Right lobe of liver (tissue), 6 donors: Measurements from ENCODE around the gene DSCAML1. TPM values are rescaled to one million over a fixed set of nuclear protein-coding genes. Genes with fewer than 3 reads are reported as not detected.

Experiments
- ATAC-seq, 4 donors: fragments of 200-7000 bp; cut with Tn5 transposase; one replicate each; pipeline ENCODE4 v1.9.1; 2020; ENCODE audit warnings: mild to moderate bottlenecking in 4 of 4, moderate library complexity in 4 of 4
- DNase-seq, 3 donors: peaks; one replicate each; pipeline ENCODE4 v3.0.0-alpha.2; 2020
- H3K27ac ChIP-seq, 3 donors: fragments of 200-600 bp; one replicate each; pipeline ENCODE4 v1.8.0; 2022
- H3K27me3 ChIP-seq, 2 donors: fragments of 200-600 bp; one replicate each; pipeline ENCODE4 v1.8.0; 2022
- H3K36me3 ChIP-seq, 4 donors: fragments of 200-600 bp; sonication (generic) in 1 of 4; one replicate each; pipeline versions ENCODE4 v1.5.1 to v1.8.0; 2017 to 2022; ENCODE audit warnings: control low read depth in 1 of 4
- H3K4me1 ChIP-seq, 4 donors: fragments of 200-600 bp; sonication (generic) in 1 of 4; one replicate each; pipeline versions ENCODE4 v1.5.1 to v1.8.0; 2017 to 2022; ENCODE audit warnings: control low read depth in 1 of 4
- H3K4me3 ChIP-seq, 3 donors: fragments of 200-600 bp; one replicate each; pipeline ENCODE4 v1.8.0; 2022
- H3K9me3 ChIP-seq, 4 donors: fragments of 200-600 bp; sonication (generic) in 1 of 4; one replicate each; pipeline versions ENCODE4 v1.5.1 to v1.8.0; 2017 to 2022; ENCODE audit warnings: control low read depth in 1 of 4
- POLR2A ChIP-seq: fragments of 450-650 bp; IDR thresholded peaks from one replicate; pipeline ENCODE4 v1.6.1; 2017; ENCODE audit warnings: antibody characterized with exemption, mild to moderate bottlenecking
- WGBS: methylation state at CpG from one replicate; pipeline ENCODE4 v1.1.6; 2018; ENCODE audit warnings: low coverage, low lambda C conversion rate; ENCODE audit not compliant: insufficient coverage; ENCODE audit errors: missing lambda C conversion rate; 5-methylcytosine and 5-hydroxymethylcytosine counted together
- intact Hi-C, 2 donors: fragments of 100-400 bp; cut with DNase I; formaldehyde crosslinking; loops; one replicate each; pipeline versions ENCODE4 v1.11.2 to v1.14.1; 2022
- total RNA-seq, 6 experiments: library from RNA; depleted of rRNA in 2 of 6; stranded (reverse); fragments of >200 nt in 2 of 6; fragmentation: NEBNext Ultra II Directional in 3 of 6; extraction: Animal tissue kit (Norgen Biotek cat#: 25700) in 3 of 6; gene quantifications; one replicate each; pipeline versions ENCODE4 v1.1.0 to v1.2.4, GENCODE V29; 2016 to 2023
- TF ChIP-seq, protein P1 (sequence below), 4 donors: fragments of 200-600 bp in 3 of 4; fragments of 450-650 bp in 1 of 4; IDR thresholded peaks; one replicate each; pipeline versions ENCODE4 v1.5.1 to v1.8.0; 2016 to 2022; ENCODE audit warnings: antibody characterized with exemption in 4 of 4, mild to moderate bottlenecking in 2 of 4
- donor health status: DM: no; HTN: yes; CAD: no.
- donor health status: DM: no; HTN: no; CAD: no.
- donor health status: DM: no; HTN: no; CAD: no.
- donor health status: DM: no; HTN: yes; CAD: no.
- donor health status: DM: no; HTN: yes; CAD: no.

The DSCAML1 gene
- total RNA-seq, 6 experiments from 2014 or later: 0.06 to 0.92 (median 0.22) TPM; not detected in 1

DNA sequence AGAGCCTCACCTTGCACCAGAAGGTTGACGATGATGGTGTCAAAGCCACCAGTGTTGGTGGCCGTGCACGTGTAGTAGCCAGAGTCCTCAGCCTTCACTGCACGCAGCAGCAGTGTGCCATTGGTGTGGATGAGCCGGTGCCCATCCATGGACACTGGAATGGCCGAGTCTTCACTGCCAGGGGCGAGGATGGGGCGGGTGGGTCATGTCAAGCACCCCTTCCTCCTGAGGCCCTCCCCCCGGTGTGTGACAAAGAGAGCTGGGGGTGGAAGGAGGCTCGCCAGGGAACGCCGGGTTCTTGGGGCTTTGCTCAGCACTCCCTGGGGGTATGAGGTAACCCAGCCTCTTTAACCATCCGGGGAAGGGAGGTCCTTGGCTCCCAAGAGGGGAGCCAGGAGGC is 357.8 kb downstream of the DSCAML1 start:
- H3K9me3 ChIP-seq: no peaks in the 10 kb centered on the region
- H3K4me1 ChIP-seq: no peaks in the 10 kb centered on the region
- intact Hi-C loops: loop anchor here in 1 of 2 donors (10.0 kb wide), 1 partner anchor 366 kb away; no protein-coding TSS in a partner anchor
- no peak for DNase-seq
- WGBS: 83% methylated on average over 1 of the region's 13 CpGs
- no peak overlapping the region for H3K4me3 ChIP-seq
- H3K27me3 ChIP-seq: no peaks in the 10 kb centered on the region
- no peak for TF ChIP-seq POLR2A
- TF ChIP-seq, protein P1, sequence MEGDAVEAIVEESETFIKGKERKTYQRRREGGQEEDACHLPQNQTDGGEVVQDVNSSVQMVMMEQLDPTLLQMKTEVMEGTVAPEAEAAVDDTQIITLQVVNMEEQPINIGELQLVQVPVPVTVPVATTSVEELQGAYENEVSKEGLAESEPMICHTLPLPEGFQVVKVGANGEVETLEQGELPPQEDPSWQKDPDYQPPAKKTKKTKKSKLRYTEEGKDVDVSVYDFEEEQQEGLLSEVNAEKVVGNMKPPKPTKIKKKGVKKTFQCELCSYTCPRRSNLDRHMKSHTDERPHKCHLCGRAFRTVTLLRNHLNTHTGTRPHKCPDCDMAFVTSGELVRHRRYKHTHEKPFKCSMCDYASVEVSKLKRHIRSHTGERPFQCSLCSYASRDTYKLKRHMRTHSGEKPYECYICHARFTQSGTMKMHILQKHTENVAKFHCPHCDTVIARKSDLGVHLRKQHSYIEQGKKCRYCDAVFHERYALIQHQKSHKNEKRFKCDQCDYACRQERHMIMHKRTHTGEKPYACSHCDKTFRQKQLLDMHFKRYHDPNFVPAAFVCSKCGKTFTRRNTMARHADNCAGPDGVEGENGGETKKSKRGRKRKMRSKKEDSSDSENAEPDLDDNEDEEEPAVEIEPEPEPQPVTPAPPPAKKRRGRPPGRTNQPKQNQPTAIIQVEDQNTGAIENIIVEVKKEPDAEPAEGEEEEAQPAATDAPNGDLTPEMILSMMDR (IDR thresholded peaks at IDR 0.05): no peak
- H3K27ac ChIP-seq: no peak overlapping the region
- ATAC-seq: no peak
- no peaks in the 10 kb centered on the region for H3K36me3 ChIP-seq

DNA sequence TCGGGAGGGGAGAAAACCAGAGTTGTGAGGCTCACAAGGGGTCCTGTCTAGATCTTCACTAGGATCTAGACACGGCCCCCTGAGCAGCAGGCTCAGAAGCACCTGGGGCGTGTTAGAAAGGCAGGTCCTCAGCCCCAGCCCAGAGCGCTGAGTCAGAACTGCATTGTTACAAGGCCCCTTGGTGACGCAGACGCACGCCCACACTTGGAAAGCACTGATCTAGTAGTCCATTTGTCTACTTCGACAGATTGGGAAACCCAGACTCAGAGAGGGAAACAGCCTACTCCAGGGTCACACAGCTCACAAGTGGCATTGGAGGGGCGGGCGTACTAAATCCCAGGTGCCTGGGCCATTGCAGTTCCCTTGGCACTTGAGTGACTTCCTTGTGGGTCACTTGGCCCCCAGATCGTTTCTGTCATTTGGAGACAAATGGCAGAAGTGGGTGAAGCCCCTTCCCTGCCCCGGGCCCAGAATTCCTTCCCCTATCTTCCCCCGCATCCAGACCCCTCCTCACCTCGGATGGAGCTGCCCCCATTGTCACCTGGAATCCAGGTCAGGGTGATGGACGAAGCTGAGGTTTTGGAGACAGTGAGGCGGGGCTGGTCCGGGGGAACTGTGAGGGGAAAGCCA is 358.5 kb downstream of the DSCAML1 start:
- H3K9me3 ChIP-seq: no peaks in the 10 kb centered on the region
- intact Hi-C loops: loop anchor here in 1 of 2 donors (10.0 kb wide), 1 partner anchor 366 kb away; no protein-coding TSS in a partner anchor
- ATAC-seq (no peak), DNase-seq (no peak)
- H3K4me1 ChIP-seq: no peaks in the 10 kb centered on the region
- WGBS: 68% methylated on average over 5 of the region's 17 CpGs
- H3K36me3 ChIP-seq: no peaks in the 10 kb centered on the region
- no peak for TF ChIP-seq POLR2A
- TF ChIP-seq, protein P1 (IDR thresholded peaks at IDR 0.05): no peak
- no peak overlapping the region for H3K27ac ChIP-seq
- H3K27me3 ChIP-seq: no peaks in the 10 kb centered on the region
- H3K4me3 ChIP-seq: no peak overlapping the region

DNA sequence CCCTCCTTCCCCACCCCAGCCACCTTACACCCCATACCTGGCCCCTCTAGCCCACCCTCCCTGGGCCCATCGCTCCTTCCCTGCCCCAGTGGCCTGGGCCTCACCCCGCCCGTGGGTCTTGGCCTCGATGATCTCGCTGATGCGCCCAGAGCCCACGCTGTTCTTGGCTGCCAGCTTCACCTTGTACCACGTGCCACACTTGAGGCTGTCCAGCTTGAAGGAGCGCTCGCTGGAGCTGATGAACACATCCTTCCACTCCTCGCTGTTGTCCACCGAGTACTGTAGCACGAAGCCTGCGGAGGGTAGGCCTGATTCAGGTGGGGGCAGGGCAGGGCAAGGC is 359.3 kb downstream of the DSCAML1 start:
- no peak for DNase-seq

DNA sequence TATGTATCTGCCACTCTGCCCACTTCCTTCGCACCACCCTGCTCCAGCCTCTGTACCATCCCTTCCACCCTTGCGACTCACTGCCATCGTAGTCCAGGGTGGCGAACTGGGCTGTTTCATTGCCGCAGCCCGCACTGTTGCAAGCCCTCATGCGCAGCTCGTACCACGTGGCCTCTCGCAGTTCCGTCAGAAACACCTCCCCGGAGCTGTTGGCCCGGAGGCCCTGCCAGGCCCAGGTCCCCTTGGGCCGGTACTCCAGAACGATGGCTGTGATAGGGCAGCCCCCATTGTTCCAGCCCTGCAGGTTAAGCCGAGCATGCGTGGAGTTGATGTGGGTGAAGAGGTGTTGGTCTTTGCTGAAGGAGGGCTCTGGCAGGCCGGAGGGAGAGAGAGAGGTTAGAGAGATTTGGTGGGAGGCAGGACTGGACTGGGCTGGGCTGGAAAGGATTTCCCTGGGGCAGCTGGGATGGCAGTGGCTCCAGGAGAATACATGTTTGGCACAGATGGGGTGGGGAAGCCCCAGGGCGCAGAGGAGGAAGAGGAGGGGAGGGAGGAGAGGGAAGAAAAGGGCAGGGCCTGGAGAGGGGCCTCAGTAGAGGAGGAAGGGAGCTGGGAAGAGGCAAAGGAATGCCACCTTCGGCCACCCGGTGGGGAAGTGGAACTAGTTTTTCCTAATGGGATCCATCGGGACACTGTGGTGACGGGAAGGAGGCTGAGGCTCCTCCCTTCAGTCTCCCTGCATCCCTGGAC is 359.8 kb downstream of the DSCAML1 start:
- Histone ChIP-seq H3K27ac (no peak overlapping the region), H3K4me3 (no peak overlapping the region), H3K4me1 (no peaks in the 10 kb centered on the region), H3K9me3 (no peaks in the 10 kb centered on the region), H3K36me3 (no peaks in the 10 kb centered on the region), H3K27me3 (no peaks in the 10 kb centered on the region)
- 78% methylated on average over 21 of the region's 23 CpGs for WGBS
- no peak for ATAC-seq
- DNase-seq: no peak
- TF ChIP-seq, protein P1 (IDR thresholded peaks at IDR 0.05): no peak
- TF ChIP-seq POLR2A: no peak
- intact Hi-C loops: loop anchor here in 1 of 2 donors (10.0 kb wide), 1 partner anchor 368 kb away; no protein-coding TSS in a partner anchor

More for the DNA sequence above, 359.3 kb downstream of the DSCAML1 start:
- no peak for ATAC-seq
- intact Hi-C loops: loop anchor here in 1 of 2 donors (10.0 kb wide), 1 partner anchor 367 kb away; no protein-coding TSS in a partner anchor
- Histone ChIP-seq H3K27me3 (no peaks in the 10 kb centered on the region), H3K9me3 (no peaks in the 10 kb centered on the region), H3K27ac (no peak overlapping the region), H3K36me3 (no peaks in the 10 kb centered on the region), H3K4me1 (no peaks in the 10 kb centered on the region), H3K4me3 (no peak overlapping the region)
- TF ChIP-seq, protein P1 (IDR thresholded peaks at IDR 0.05): no peak
- TF ChIP-seq POLR2A: no peak
- WGBS: 90% methylated on average over 2 of the region's 14 CpGs
